ENCODE results near the gene BRSK2.
"Not testable (repeated sequence)": the region's sequence is repeated elsewhere in the genome, so short reads cannot be mapped to it uniquely, and the experiment has no call there.

BRSK2 gene

DNA sequence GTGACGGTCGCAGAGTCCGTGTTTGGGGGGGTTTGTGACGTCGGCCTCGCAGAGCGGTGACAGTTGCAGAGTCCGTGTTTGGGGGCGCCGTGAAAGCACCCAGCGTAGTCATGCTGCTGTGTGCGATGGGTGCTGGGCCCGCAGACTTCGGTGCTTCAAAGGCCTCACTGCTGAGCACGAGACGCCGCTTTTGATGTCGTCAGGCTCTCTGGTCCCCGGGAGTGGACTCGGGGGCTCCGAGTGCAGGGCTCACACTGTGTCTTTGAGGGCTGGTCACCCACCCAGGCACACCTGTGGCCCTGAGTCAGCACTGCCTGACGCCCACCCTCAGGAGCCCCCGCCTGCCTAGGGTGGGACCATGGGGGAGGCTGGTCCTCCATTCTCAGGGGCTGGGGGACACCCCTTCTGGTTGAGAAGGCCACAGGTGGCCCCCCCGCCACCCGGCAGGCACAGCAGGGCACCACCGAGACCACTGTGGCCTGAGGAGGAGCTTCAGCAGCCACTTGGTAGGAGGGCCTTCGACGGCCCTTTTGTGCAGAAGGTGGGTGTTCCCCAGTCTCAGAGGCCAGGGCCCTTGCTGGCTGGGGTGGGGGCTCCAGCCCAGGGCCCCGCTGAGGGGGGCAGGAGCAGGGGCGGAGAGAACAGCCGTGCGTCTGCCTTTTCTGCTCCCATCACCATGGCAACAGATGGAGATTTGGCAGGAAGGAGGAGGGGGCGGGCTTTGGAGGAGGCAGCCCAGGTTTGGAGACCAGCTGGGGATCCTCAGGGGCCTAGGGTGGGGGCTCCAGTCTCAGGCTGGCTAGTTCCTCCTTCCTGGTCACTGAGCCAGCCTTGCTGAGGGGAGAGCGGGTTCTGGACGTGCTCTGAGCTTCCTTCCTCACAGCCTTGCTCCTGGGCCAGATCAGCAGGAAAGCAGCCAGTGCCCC is 20.9 kb downstream of the BRSK2 start:
- DNase-seq: no peak

DNA sequence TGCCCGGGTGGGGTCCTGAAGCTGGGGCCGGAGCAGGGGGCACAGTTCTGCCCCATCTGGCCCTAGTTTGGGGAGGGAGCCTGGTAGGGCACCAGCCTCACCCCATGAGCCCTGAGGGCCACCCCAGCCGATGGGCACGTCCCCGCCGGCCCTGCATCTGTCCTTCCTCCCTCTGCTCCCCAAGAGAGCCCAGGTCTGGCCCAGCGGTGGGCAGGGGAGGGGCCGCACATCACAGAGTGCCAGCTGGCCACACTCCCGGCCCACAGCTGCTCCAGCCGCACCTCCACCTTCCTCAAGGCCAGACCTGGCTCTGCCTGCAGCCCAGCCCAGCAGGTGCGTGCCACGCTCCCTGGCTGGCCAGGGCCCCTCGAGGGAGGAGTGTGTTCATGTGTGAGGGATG is 21.6 kb downstream of the BRSK2 start:
- DNase-seq: no peak

DNA sequence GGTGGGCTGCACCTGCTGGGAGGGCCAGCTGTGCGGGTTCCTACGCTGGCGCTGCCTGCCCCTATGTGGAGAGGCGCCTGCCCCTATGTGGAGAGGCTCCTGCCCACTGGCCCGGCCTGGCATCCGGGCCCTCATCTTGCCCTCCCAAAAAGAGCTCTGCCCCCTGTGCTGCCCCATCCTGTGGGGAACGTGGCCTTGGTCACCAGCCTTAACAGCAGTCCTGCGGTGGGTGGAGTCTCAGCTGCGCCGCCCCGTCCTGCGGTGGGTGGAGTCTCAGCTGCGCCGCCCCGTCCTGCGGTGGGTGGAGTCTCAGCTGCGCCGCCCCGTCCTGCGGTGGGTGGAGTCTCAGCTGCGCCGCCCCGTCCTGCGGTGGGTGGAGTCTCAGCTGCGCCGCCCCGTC is 22.0 kb downstream of the BRSK2 start:
- DNase-seq: not testable (repeated sequence)

DNA sequence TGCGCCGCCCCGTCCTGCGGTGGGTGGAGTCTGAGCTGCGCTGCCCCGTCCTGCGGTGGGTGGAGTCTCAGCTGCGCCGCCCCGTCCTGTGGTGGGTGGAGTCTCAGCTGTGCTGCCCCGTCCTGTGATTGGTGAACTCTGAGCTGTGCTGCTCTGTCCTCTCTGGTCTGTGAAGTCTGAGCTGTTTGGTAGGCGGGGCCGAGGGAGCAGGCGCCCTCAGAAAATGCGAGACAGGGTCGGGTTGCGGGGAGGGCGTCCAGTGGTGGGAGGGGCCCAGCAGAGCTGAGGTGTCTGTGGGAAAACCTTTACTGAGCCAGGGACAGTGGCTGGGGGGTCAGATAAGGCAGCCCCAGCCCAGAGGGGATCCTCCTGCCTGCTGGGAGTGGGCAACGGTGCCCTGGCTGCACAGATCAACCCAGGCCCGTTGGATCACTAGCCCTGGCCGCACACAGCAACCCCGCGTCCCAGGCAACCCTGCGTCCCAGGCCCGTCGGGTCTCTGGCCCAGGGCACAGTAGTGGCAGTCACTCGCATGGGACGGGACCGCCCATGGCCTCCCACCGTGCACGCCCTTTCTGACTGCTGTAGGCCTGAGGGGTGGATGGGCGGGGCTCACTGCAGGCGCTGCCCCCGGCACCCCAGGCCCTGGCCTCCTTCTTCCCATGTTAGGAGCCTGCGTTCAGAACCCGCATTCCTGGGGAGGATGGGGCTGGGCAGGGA is 22.8 kb downstream of the BRSK2 start:
- DNase-seq: no peak

DNA sequence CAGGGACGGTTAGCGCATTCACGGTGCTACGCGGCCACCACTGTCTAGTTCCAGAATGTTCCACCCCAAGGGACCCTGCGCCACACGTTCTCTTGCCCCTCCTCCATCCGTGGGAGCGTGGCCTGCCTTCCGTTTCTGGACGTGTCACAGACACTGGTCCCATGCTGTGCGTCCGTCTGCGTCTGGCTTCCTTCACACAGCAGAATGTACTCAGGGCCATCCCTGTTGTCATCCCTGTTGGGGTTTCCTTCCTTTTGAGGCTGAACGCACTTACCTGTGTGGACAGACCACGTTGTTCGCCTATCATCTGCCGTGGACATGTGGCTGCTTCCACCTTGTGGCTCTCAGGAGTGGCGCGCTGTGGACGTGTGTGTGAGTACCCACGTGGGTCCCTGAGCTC is 24.9 kb downstream of the BRSK2 start:
- DNase-seq: no peak

DNA sequence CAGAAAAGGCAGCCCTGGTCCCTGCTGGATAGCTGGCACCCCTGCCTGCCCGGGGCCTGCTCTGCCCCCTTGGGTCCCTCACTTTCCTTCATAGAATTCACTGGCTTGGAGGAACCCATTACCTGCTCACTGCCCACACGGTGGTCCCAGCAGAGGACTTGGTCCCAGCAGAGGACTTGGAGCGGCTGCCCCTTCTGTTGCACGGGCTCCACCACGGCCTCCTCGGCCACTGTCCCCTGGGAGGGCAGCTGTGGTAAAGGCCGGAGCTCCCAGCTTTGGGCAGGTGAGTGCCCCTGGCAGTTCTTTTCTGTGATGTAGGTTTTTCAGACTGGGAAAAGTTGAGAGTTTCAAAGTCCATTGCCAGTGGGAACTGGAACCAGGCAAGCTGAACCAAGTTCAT is 25.9 kb downstream of the BRSK2 start:
- DNase-seq: no peak

DNA sequence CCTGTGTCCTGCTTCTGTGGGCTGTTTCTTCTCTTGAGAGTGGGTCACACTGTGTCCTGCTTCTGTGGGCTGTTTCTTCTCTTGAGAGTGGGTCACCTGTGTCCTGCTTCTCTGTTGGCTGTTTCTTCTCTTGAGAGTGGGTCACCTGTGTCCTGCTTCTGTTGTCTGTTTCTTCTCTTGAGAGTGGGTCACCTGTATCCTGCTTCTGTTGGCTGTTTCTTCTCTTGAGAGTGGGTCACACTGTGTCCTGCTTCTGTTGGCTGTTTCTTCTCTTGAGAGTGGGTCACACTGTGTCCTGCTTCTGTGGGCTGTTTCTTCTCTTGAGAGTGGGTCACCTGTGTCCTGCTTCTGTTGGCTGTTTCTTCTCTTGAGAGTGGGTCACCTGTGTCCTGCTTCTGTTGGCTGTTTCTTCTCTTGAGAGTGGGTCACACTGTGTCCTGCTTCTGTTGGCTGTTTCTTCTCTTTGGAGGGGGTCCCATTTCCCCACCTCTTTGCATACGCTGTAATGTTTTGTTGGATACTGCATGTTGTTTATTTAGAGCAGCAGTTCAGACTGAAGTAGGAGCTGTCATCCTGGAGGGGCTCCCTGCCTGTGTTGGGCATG is 28.6 kb downstream of the BRSK2 start:
- DNase-seq: not testable (repeated sequence)

DNA sequence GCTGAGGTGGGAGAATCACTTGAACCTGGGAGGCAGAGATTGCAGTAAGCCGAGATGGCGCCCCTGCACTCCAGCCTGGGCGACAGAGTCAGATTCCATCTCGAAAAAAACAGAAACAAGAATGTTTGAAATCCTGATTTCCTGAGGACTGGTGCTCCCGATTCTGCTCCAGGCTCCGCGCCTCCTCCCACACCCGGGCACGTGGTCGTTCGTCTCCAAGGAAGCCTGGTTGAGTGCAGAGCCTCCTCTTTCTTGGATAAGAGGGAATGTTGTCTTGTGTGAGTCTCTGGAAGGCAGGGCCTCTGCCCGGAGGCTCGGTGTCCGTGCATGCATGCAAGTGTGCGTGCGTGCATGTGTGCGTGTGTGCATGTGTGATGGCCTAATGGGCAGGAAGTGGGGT is 30.1 kb downstream of the BRSK2 start:
- DNase-seq: no peak

DNA sequence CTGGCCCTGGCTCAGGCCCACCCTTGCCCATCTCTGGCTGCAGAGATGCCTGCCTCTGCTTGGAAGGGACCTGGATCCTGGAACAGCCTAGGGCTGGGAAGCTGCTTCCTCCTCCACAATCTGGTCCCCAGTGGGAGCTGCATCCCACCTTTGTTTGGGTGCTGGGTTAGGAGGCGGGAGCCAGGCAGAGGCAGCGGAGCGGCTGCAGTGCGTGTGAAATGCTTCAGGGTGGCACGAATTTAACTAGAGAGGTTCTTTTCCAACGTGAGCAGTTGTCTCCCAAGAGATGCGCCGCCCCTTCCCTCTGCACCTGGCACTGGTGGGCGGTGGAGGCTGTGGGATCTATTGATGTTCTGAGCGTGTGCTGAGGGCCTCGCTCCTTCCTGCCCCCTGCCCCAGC is 31.6 kb downstream of the BRSK2 start:
- no peak for DNase-seq

DNA sequence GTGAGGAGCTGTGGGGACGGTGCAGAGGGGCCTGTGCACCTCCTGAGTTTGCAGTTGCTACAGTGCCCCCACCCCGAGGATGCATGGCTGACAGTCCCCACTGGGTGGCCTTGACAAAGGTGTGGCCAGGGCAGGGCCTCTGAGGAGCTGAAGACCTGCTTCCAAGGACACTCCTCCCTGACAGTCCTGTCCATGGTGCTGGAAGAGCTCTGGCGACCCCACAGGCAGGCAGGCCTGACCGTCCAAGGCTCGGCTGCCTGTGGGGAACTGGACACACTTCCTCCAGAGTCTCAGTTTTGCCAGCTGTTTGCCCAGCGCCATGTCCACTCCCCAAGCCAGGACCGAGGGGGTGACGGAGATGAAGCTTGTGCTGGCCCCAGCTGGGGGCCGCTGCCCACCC is 32.7 kb downstream of the BRSK2 start:
- no peak for DNase-seq

DNA sequence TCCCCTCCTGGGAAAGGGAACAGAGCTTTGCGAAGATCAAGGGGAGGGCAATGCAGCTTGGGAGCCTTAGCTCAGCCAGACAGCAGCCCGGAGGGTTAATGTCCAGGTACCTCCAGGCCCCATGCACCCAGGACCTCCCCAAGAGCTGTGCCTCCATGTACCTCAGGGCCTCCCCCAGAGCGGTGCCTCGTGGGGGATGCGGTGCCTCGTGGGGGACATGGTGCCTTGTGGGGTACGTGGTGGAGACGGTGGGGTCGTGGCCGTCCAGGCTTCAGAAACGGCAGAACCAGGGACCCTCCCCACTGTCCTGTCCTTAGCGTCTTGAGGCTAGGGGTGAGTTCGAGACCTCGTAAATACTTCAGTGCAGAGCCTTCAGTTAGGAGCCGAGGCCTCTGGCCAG is 33.2 kb downstream of the BRSK2 start:
- DNase-seq: no peak

DNA sequence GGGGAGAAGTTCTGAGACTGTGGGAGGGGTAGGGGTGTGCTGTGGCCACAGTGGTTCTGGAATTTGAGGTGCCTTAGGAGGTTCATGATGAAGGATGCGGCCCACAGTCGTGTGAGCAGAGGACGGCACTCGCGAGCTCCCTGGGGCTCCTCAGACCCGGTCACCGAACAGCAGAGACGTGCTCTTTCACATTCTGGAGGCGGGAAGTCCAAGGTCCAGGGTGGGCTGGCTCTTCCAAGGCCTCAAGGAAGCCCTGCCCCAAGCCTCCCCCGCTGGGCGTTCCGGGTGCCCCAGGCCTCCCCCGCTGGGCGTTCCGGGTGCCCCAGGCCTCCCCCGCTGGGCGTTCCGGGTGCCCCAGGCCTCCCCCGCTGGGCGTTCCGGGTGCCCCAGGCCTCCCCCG is 33.7 kb downstream of the BRSK2 start:
- DNase-seq: not testable (repeated sequence)

DNA sequence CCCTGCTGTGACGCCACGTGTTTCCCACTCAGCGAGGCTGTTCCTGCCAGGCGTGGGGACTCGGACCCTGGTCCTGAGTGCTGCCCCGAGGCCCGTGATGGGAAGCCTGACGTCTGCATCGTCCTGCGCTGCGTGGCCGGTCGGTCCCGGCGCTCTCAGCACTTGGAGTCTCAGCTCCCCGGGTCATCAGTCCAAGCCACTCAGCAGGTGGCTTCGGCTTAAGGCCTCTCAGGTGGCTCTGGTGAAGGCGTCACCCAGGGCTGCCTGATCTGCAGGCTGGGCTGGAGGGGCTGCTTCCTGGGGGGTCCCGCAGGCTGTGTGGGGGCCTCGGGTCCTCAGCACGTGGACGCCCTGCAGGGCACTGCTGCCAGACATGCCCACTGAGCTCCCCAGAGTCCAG is 35.3 kb downstream of the BRSK2 start:
- no peak for DNase-seq

DNA sequence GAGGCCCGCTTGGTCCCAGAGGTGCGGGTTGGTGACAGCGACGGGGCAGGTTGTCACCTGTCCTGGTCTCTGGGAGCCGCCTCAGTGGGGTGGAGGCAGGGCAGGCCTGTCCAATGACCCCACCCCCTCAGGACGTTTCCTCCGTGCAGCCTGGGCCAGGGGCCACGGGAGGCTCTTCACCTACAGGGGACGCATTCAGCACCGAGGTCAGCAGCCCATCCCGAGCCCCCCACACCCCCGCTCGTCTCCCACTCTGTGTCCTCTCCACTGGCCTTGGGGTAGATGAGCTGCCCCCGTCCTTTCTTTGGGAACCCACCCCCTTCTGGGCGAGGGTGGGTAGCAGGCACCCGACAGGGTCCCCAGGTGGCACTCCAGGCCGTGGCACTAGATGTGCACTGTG is 35.7 kb downstream of the BRSK2 start:
- no peak for DNase-seq

DNA sequence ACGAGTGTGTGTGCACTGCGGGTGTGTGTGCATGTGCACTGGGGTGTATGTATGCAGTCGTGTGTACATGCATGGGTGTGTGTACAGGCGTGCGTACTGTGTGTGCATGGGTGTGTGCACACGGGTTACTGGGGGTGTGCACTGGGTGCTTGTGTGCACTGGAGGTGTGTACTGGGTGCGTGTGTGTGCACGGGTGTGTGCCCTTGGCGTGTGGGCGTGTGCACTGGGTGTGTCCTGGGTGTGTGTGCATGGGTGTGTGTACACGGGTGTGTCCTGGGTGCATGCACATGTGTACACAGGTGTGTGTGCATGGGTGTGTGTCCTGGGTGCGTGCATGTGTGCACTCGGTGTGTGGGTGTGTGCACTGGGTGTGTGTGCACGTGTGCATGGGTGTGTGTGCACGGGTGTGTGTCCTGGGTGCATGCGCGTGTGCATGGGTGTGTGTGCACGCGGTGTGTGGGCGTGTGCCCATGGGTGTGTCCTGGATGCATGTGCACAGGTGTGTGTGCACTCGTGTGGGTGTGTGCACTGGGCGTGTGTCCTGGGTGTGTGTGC is 39.1 kb downstream of the BRSK2 start:
- DNase-seq: no peak

DNA sequence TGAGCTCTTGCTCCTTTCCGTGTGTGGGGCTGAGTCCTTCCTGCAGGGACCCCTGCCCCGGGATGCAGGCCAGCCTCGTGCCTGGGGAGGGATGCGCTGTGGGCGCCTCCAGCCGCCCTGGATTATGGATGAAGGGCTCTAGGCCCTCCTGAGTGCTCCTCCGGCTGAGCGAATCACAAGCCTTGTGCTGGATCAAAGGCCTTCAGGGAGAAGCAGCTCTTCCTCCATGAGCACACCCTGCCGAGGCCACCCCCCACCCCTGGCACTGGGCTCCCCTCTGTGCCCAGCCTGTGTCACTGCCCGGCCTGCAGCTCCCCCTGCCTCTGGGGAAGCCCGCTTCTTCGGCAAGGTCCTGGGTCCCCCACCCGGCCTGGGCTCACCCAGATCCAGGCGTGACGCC is 43.8 kb downstream of the BRSK2 start:
- DNase-seq: no peak

DNA sequence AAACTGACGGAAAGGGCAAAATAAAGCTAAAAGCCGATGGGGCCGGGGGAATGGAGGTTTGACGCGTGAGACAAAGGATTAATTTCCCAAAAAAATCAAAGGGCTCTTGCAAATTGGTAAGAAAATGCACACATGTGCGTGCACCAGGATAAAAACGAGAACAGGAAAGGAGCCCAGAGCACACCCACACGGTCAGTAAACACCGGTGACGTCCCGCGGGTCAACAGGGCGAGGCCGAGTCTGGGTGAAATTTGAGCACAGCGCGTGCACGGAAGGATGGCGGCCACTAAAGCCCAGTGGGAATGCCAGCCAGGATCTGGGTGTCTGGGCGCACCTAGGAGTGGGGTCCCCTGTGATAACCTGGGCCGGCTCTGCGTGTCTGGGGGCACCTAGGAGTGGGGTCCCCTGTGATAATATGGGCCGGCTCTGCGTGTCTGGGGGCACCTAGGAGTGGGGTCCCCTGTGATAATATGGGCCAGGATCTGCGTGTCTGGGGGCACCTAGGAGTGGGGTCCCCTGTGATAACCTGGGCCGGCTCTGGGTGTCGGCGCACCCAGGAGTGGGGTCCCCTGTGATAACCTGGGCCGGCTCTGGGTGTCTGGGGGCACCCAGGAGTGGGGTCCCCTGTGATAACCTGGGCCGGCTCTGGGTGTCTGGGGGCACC is 44.4 kb downstream of the BRSK2 start:
- no peak for DNase-seq

DNA sequence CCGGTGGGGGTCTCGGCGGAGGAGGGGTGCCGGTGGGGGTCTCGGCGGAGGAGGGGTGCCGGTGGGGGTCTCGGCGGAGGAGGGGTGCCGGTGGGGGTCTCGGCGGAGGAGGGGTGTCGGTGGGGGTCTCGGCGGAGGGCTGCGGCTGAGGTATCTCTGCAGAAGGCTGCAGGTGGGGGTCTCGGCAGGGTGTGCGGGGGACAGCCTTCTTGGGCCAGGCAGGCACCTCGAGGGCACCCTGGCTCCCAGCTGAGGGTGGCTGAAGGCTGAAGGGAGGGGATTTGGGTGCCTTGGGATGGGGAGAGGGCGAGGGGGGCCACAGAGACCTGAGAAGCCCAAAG is 45.7 kb downstream of the BRSK2 start:
- DNase-seq: not testable (repeated sequence)

DNA sequence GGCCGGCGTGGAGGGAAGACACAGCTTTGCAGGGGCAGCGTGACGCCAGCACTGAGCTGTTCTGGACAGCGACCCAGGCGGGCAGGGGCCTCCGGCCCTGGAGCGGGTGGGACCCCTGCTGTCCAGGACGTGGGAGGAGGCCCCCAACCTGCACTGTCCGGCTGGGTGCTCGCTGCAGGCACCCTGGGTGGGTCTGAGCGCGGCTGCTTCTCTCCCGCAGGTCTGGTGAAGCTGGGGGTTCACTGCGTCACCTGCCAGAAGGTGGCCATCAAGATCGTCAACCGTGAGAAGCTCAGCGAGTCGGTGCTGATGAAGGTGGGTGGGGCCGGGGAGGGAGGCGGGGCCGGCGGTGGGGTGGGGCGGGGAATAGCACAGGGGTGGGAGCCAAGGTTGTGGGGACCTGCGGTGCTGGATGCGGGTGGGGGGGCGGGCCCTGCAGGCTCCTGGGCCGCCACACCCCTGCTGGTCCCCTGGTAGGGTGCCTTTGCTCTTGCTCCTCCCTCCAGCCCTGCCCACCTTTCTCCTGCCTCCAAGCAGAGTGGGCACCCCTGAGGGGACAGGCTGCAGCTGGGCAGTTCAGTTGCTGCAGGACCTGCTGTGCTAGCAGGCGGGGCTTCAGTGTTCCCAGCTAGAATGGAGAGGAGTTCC is 46.2 kb downstream of the BRSK2 start:
- no peak for DNase-seq

DNA sequence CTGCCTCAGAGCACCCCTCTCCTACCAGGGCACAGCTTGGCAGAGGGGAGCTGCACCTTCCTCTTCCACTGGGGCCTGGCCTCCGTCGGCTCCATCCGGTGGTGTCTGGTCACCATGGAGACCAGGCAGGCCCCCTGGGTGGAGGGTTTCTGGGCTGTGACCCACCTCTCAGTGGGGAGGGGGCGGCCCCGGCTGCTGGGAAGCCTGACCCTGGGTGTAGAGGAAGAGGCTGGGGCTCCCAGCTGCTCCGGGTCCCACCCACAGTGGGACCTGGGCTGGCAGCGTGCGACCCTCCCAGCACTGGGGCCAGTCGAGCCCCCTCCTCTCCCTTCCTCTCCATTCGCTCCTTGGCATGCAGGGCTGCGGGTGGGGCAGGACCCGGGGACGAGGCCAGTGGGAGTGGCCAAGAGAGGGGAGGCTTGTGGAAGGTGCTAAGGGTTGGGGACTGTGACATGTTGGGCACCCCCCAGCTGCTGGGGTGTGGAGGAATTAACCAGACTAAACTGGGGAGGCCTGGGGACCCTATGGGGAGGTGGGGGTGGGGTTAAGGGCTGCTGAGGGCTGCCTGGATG is 46.8 kb downstream of the BRSK2 start:
- no peak for DNase-seq

DNA sequence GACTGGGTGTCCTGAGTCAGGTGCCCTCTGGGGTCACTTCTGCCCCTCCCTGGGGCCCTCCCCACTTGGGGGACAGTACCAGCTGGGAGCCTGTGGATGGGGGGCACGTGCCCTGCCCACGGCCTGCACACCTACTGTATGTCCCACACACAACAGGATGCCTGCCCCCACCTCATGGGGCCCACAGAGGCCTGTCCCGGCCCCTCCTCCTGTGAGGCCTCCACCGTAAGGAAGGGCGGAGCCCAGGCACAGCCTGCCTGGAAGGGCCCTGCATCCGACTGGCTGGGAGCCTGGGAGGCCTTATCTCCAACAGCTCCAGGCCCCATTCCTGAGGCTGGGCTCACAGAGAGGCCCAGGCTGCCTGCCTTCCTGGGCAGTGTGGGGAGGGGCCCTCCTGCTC is 47.8 kb downstream of the BRSK2 start:
- no peak for DNase-seq

DNA sequence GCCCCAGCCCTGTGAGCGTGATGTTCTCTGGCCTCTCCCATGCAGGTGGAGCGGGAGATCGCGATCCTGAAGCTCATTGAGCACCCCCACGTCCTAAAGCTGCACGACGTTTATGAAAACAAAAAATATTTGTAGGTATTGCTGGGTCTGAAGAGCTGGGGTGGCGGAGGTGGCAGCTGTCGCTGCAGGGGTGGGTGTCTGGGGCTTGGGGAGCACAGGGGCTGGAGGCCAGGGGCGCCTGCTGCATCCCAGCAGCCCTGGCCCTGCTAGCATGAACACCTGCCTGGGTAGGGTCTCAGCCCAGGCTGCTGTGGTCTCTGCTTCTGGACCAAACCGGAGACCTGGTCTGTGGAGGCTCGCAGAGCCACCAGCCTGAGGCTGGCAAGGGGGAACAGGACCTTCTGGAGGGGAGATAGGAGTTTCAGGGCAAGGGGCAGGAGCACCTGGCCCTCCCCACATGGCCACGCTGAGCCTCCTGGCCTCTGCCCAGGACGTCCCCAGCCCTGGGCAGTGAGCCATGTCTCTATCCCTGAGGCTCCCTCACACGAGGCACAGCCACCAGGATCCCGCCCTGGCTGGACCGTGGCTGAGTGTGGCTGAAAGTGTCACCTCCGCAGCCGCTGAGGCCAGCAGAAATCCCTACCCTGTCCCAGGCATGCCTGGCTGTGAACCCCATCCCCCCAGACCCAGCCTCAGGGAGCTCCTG is 48.7 kb downstream of the BRSK2 start:
- DNase-seq: no peak
